OCI-LY1 (cell line): ENCODE data around the gene CNPPD1.

Experiments
- H2AFZ ChIP-seq: fragments of 200-600 bp; sonication (generic), shearing (Covaris generic); 2 replicates; pipeline ENCODE4 v1.6.0; 2014; ENCODE audit warnings: antibody characterized with exemption, mild to moderate bottlenecking, low read length
- H3F3A ChIP-seq: fragments of 200-600 bp; sonication (generic), shearing (Covaris generic); 2 replicates; pipeline ENCODE4 v1.6.0; 2014; ENCODE audit warnings: mild to moderate bottlenecking, antibody characterized with exemption, low read length, moderate library complexity; ENCODE audit not compliant: insufficient read depth
- H3K27ac ChIP-seq: fragments of 200-600 bp; sonication (generic); 2 replicates; pipeline ENCODE4 v1.5.1; 2014; ENCODE audit warnings: low read length, mixed run types, mild to moderate bottlenecking, low read depth; ENCODE audit not compliant: poor library complexity, severe bottlenecking
- H3K27me3 ChIP-seq: fragments of 200-600 bp; sonication (generic); 2 replicates; pipeline ENCODE4 v1.6.0; 2014; ENCODE audit warnings: antibody characterized with exemption, mild to moderate bottlenecking, low read length, moderate library complexity; ENCODE audit not compliant: insufficient read depth
- H3K36me3 ChIP-seq: fragments of 200-600 bp; sonication (generic); 2 replicates; pipeline ENCODE4 v1.6.1; 2014; ENCODE audit warnings: mild to moderate bottlenecking, antibody characterized with exemption, low read length, moderate library complexity, mixed read lengths; ENCODE audit not compliant: insufficient read depth
- H3K4me1 ChIP-seq: fragments of 200-600 bp; sonication (generic); 2 replicates; pipeline ENCODE4 v1.5.1; 2014; ENCODE audit warnings: mild to moderate bottlenecking, low read length, moderate library complexity; ENCODE audit not compliant: insufficient read depth, severe bottlenecking
- H3K4me2 ChIP-seq: fragments of 200-600 bp; sonication (generic), shearing (Covaris generic); 2 replicates; pipeline ENCODE4 v1.6.1; 2014; ENCODE audit warnings: low read length
- H3K4me3 ChIP-seq: fragments of 200-600 bp; sonication (generic); 2 replicates; pipeline ENCODE4 v1.5.1; 2014; ENCODE audit warnings: low read length, low read depth, mild to moderate bottlenecking, mixed read lengths; ENCODE audit not compliant: poor library complexity, severe bottlenecking
- H3K79me2 ChIP-seq: fragments of 200-600 bp; shearing (Covaris generic); 2 replicates; pipeline ENCODE4 v1.6.1; 2016; ENCODE audit warnings: mixed run types, low read length, mixed read lengths; ENCODE audit not compliant: insufficient read depth
- H3K9ac ChIP-seq: fragments of 200-600 bp; sonication (generic), shearing (Covaris generic); 2 replicates; pipeline ENCODE4 v1.6.1; 2014; ENCODE audit warnings: mild to moderate bottlenecking, low read length, mixed read lengths
- H3K9me2 ChIP-seq: fragments of 200-600 bp; sonication (generic), shearing (Covaris generic); 2 replicates; pipeline ENCODE4 v1.6.1; 2014; ENCODE audit warnings: low read depth, mild to moderate bottlenecking, low read length, mixed read lengths
- H3K9me3 ChIP-seq: fragments of 200-600 bp; shearing (Covaris generic); 2 replicates; pipeline ENCODE4 v1.6.1; 2014; ENCODE audit warnings: low read length, mixed read lengths
- H4K20me1 ChIP-seq: fragments of 200-600 bp; sonication (generic), shearing (Covaris generic); 2 replicates; pipeline ENCODE4 v1.6.0; 2016; ENCODE audit warnings: mild to moderate bottlenecking, low read length; ENCODE audit not compliant: insufficient read depth
- CTCF ChIP-seq: fragments of 200-600 bp; sonication (generic), shearing (Covaris generic); IDR thresholded peaks from 2 replicates; pipeline ENCODE4 v1.5.1; 2017; ENCODE audit warnings: mild to moderate bottlenecking, antibody characterized with exemption, low read length, moderate library complexity, mixed read lengths
- EZH2 ChIP-seq: fragments of 200-600 bp; sonication (generic), shearing (Covaris generic); IDR thresholded peaks from 2 replicates; pipeline ENCODE4 v1.8.0; 2017; ENCODE audit warnings: borderline replicate concordance, mixed run types, mild to moderate bottlenecking, antibody characterized with exemption, low read length, moderate library complexity, mixed read lengths

Gene CNPPD1

GRCh38 chr2:219179601-219180465 is 3.1 kb upstream of the CNPPD1 start:
- Histone ChIP-seq H3K27ac (no peak overlapping the region), H3K4me3 (peak overlapping the region; percentile 91), H2AFZ (no peak overlapping the region), H4K20me1 (no peaks in the 10 kb centered on the region), H3K4me1 (peaks cover 25% of the 10 kb centered on the region), H3K9me3 (no peaks in the 10 kb centered on the region), H3K36me3 (peaks cover 51% of the 10 kb centered on the region), H3K4me2 (peak overlapping the region; percentile 91), H3K79me2 (peaks cover 8% of the 10 kb centered on the region; the same call in 1 of the 2 replicates), H3F3A (no peaks in the 10 kb centered on the region; the same call in 1 of the 2 replicates), H3K9ac (peak overlapping the region; percentile 89; the same call in 1 of the 2 replicates), H3K27me3 (no peaks in the 10 kb centered on the region), H3K9me2 (no peaks in the 10 kb centered on the region)
- TF ChIP-seq CTCF = no peak
- TF ChIP-seq EZH2 = no peak

GRCh38 chr2:219178377-219179175 is 1.9 kb upstream of the CNPPD1 start:
- peak overlapping the region; percentile 89 for H3K9ac ChIP-seq
- peaks cover 25% of the 10 kb centered on the region for H3K4me1 ChIP-seq
- peak overlapping the region; percentile 91 for H3K4me3 ChIP-seq
- no peaks in the 10 kb centered on the region for H3K27me3 ChIP-seq
- H3K36me3 ChIP-seq = peaks cover 53% of the 10 kb centered on the region
- peaks cover 8% of the 10 kb centered on the region; the same call in 1 of the 2 replicates for H3K79me2 ChIP-seq
- H3K4me2 ChIP-seq = peak overlapping the region; percentile 91
- no peak overlapping the region for H2AFZ ChIP-seq
- H3K9me2 ChIP-seq = no peaks in the 10 kb centered on the region
- no peaks in the 10 kb centered on the region for H4K20me1 ChIP-seq
- H3K27ac ChIP-seq = peak overlapping the region; percentile 14
- H3F3A ChIP-seq = no peaks in the 10 kb centered on the region; the same call in 1 of the 2 replicates
- no peak for TF ChIP-seq CTCF
- TF ChIP-seq EZH2 = no peak
- H3K9me3 ChIP-seq = no peaks in the 10 kb centered on the region

GRCh38 chr2:219177552-219178376 is 1.0 kb upstream of the CNPPD1 start, which contains the start of gene RETREG2:
TSS of gene RETREG2 (plus strand) at chr2:219178275. CDS start at chr2:219178353, 78 bp downstream.
- Histone ChIP-seq H3F3A (no peaks in the 10 kb centered on the region; the same call in 1 of the 2 replicates), H3K36me3 (peaks cover 45% of the 10 kb centered on the region), H3K79me2 (peaks cover 8% of the 10 kb centered on the region; the same call in 1 of the 2 replicates), H3K9me3 (no peaks in the 10 kb centered on the region), H3K27ac (peak within 1 kb of the TSS; percentile 93), H4K20me1 (no peaks in the 10 kb centered on the region), H3K9ac (peak within 1 kb of the TSS; percentile 89), H3K4me2 (peak within 1 kb of the TSS; percentile 91), H2AFZ (no peak within 1 kb of the TSS), H3K9me2 (no peaks in the 10 kb centered on the region), H3K4me3 (peak within 1 kb of the TSS; percentile 91), H3K4me1 (peaks cover 25% of the 10 kb centered on the region), H3K27me3 (no peaks in the 10 kb centered on the region)
- TF ChIP-seq CTCF (no peak), EZH2 (no peak)
